WTC11 (cell line): ENCODE measurements around the gene NKAIN2. TPM values are rescaled to one million over a fixed set of nuclear protein-coding genes. Genes with fewer than 3 reads are reported as not detected.

Experiments
- ATAC-seq: fragments of 200-7000 bp; cut with Tn5 transposase; 2 replicates; pipeline ENCODE4 v1.10.0; 2021; ENCODE audit warnings: mild to moderate bottlenecking, moderate library complexity
- CTCF ChIA-PET: fragments of 300-600 bp; sonication (Branson Sonifier 250); formaldehyde crosslinking; loops from one replicate; lab custom pipeline; 2021; ENCODE audit warnings: antibody characterized with exemption; lab: Charles Lee
- POLR2A ChIA-PET: fragments of 350-600 bp; sonication (Branson Sonifier 250); formaldehyde crosslinking; loops from one replicate; lab custom pipeline; 2021; ENCODE audit warnings: antibody characterized with exemption; lab: Charles Lee
- DNase-seq: peaks from one replicate; pipeline ENCODE4 v3.0.0; 2021; ENCODE audit warnings: low spot score
- H3K27ac Mint-ChIP-seq: 2 replicates; pipeline ENCODE4 v1.8.0; 2021; ENCODE audit warnings: mixed read lengths
- H3K27me3 Mint-ChIP-seq: 2 replicates; pipeline ENCODE4 v1.8.0; 2021; ENCODE audit warnings: low read depth, mild to moderate bottlenecking, moderate library complexity, mixed read lengths
- H3K36me3 Mint-ChIP-seq: 2 replicates; pipeline ENCODE4 v1.8.0; 2021; ENCODE audit warnings: mixed read lengths
- H3K4me1 Mint-ChIP-seq: 2 replicates; pipeline ENCODE4 v1.8.0; 2022; ENCODE audit warnings: mixed read lengths
- H3K4me3 Mint-ChIP-seq: 2 replicates; pipeline ENCODE4 v1.8.0; 2021; ENCODE audit warnings: mild to moderate bottlenecking, moderate library complexity, mixed read lengths
- H3K9me3 Mint-ChIP-seq: 2 replicates; pipeline ENCODE4 v1.8.0; 2021; ENCODE audit warnings: mixed read lengths
- ATF1 ChIP-seq: sonication (generic); formaldehyde crosslinking; IDR thresholded peaks from 2 replicates; pipeline ENCODE4 v1.8.1; 2023; ENCODE audit warnings: mild to moderate bottlenecking, moderate library complexity, missing genetic modification reagents
- CBFB ChIP-seq: sonication (generic); formaldehyde crosslinking; IDR thresholded peaks from 2 replicates; pipeline ENCODE4 v1.8.1; 2022; ENCODE audit warnings: mild to moderate bottlenecking, low read depth, missing genetic modification reagents
- FOXJ3 ChIP-seq: sonication (generic); formaldehyde crosslinking; IDR thresholded peaks from 2 replicates; pipeline ENCODE4 v1.9.0; 2021; ENCODE audit warnings: missing genetic modification reagents, mild to moderate bottlenecking, borderline replicate concordance
- KAT7 ChIP-seq: sonication (generic); formaldehyde crosslinking; IDR thresholded peaks from 2 replicates; pipeline ENCODE4 v1.8.1; 2023; ENCODE audit warnings: missing genetic modification reagents, mild to moderate bottlenecking, borderline replicate concordance
- MXD4 ChIP-seq: fragments of 250-450 bp; sonication (Bioruptor Pico); IDR thresholded peaks from 2 replicates; pipeline ENCODE4 v1.8.0; 2021; ENCODE audit warnings: mild to moderate bottlenecking, moderate library complexity, borderline replicate concordance
- MYBL2 ChIP-seq: sonication (generic); formaldehyde crosslinking; IDR thresholded peaks from 2 replicates; pipeline ENCODE4 v1.8.1; 2023; ENCODE audit warnings: mild to moderate bottlenecking, moderate library complexity, missing genetic modification reagents
- NR3C1 ChIP-seq: sonication (generic); formaldehyde crosslinking; conservative IDR thresholded peaks from 2 replicates; pipeline ENCODE4 v1.8.1; 2023; ENCODE audit warnings: low read depth, mild to moderate bottlenecking, missing genetic modification reagents
- SOX15 ChIP-seq: fragments of 250-450 bp; sonication (Bioruptor Pico); IDR thresholded peaks from 2 replicates; pipeline ENCODE4 v1.9.0; 2021; ENCODE audit warnings: mild to moderate bottlenecking
- ZNF232 ChIP-seq: sonication (generic); formaldehyde crosslinking; IDR thresholded peaks from 2 replicates; pipeline ENCODE4 v1.8.0; 2022; ENCODE audit warnings: mild to moderate bottlenecking, missing genetic modification reagents
- ZNF317 ChIP-seq: sonication (generic); formaldehyde crosslinking; IDR thresholded peaks from 2 replicates; pipeline ENCODE4 v1.8.1; 2023; ENCODE audit warnings: low read depth, mild to moderate bottlenecking, moderate library complexity, missing genetic modification reagents, borderline replicate concordance
- ZNF396 ChIP-seq: fragments of 250-450 bp; sonication (Bioruptor Pico); IDR thresholded peaks from 2 replicates; pipeline ENCODE4 v1.8.0; 2021; ENCODE audit warnings: mild to moderate bottlenecking, moderate library complexity, borderline replicate concordance
- ZNF423 ChIP-seq: fragments of 250-450 bp; sonication (Bioruptor Pico); IDR thresholded peaks from 2 replicates; pipeline ENCODE4 v2.1.2; 2022; ENCODE audit warnings: mild to moderate bottlenecking, moderate library complexity
- total RNA-seq: library from RNA; stranded (reverse); gene quantifications from 3 replicates; pipeline ENCODE4 v1.2.3, GENCODE V29; 2021
- TF ChIP-seq, protein P1 (sequence below): sonication (generic); formaldehyde crosslinking; IDR thresholded peaks from 2 replicates; pipeline ENCODE4 v1.8.0; 2022; ENCODE audit warnings: mild to moderate bottlenecking, missing genetic modification reagents
- TF ChIP-seq, protein P2 (sequence below): sonication (generic); formaldehyde crosslinking; IDR thresholded peaks from 2 replicates; pipeline ENCODE4 v1.8.1; 2023; ENCODE audit warnings: mild to moderate bottlenecking, missing genetic modification reagents, moderate library complexity
- TF ChIP-seq, protein P3 (sequence below): sonication (generic); formaldehyde crosslinking; IDR thresholded peaks from 2 replicates; pipeline ENCODE4 v1.8.0; 2022; ENCODE audit warnings: mild to moderate bottlenecking, missing genetic modification reagents
- TF ChIP-seq, protein P4 (sequence below): sonication (generic); formaldehyde crosslinking; IDR thresholded peaks from 2 replicates; pipeline ENCODE4 v1.8.1; 2022; ENCODE audit warnings: low read depth, missing genetic modification reagents, borderline replicate concordance
- TF ChIP-seq, protein P5 (sequence below): sonication (generic); formaldehyde crosslinking; IDR thresholded peaks from 2 replicates; pipeline ENCODE4 v1.8.1; 2023; ENCODE audit warnings: mild to moderate bottlenecking, missing genetic modification reagents

The NKAIN2 gene
- total RNA-seq, 1 experiment from 2014 or later: 0.33 TPM

DNA sequence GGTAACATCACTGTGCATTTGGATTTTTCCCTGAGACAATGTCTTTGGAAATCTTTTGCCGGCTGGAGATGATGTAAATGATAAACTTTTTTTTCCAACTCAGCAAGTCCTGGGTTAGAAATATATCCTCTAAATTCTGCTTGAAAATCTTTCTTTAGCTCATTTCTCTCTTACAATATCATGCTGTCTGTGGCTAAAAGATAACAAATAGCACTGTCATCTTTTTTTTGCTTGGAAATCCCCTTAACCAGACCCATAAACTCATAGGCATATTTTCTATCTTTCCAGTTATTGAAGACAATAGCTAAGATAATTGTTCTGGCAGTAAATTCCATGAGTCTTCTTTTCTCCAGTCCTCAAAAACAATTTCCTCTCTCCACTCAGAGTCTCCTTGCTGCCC lies 481.5 kb downstream of the NKAIN2 start:
- ChIA-PET CTCF (no interaction called here), POLR2A (interaction anchor here (0.5 kb wide), 1 partner anchor 66 kb away, joined by 4 read pairs; no protein-coding TSS in a partner anchor)
- TF ChIP-seq, protein P1, sequence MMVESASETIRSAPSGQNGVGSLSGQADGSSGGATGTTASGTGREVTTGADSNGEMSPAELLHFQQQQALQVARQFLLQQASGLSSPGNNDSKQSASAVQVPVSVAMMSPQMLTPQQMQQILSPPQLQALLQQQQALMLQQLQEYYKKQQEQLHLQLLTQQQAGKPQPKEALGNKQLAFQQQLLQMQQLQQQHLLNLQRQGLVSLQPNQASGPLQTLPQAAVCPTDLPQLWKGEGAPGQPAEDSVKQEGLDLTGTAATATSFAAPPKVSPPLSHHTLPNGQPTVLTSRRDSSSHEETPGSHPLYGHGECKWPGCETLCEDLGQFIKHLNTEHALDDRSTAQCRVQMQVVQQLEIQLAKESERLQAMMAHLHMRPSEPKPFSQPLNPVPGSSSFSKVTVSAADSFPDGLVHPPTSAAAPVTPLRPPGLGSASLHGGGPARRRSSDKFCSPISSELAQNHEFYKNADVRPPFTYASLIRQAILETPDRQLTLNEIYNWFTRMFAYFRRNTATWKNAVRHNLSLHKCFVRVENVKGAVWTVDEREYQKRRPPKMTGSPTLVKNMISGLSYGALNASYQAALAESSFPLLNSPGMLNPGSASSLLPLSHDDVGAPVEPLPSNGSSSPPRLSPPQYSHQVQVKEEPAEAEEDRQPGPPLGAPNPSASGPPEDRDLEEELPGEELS (CRISPR knock-in tag): no peak
- TF ChIP-seq ATF1 (CRISPR knock-in tag) (no peak), SOX15 (CRISPR knock-in tag) (no peak), NR3C1 (CRISPR knock-in tag) (no peak), ZNF317 (CRISPR knock-in tag) (no peak), KAT7 (no peak), CBFB (CRISPR knock-in tag) (no peak), MYBL2 (CRISPR knock-in tag) (no peak)
- TF ChIP-seq, protein P2, sequence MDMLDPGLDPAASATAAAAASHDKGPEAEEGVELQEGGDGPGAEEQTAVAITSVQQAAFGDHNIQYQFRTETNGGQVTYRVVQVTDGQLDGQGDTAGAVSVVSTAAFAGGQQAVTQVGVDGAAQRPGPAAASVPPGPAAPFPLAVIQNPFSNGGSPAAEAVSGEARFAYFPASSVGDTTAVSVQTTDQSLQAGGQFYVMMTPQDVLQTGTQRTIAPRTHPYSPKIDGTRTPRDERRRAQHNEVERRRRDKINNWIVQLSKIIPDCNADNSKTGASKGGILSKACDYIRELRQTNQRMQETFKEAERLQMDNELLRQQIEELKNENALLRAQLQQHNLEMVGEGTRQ (CRISPR knock-in tag): no peak
- no peaks in the 10 kb centered on the region for H3K27me3 Mint-ChIP-seq
- peaks cover 11% of the 10 kb centered on the region for H3K9me3 Mint-ChIP-seq
- H3K4me1 Mint-ChIP-seq: 0 out of 2 replicates have a peak, but pooled peaks cover 3% of the 10 kb centered on the region
- ATAC-seq (no peak), DNase-seq (no peak)
- H3K36me3 Mint-ChIP-seq: no peaks in the 10 kb centered on the region; the same call in 1 of the 2 replicates
- no peak overlapping the region for H3K27ac Mint-ChIP-seq
- no peak overlapping the region for H3K4me3 Mint-ChIP-seq

DNA sequence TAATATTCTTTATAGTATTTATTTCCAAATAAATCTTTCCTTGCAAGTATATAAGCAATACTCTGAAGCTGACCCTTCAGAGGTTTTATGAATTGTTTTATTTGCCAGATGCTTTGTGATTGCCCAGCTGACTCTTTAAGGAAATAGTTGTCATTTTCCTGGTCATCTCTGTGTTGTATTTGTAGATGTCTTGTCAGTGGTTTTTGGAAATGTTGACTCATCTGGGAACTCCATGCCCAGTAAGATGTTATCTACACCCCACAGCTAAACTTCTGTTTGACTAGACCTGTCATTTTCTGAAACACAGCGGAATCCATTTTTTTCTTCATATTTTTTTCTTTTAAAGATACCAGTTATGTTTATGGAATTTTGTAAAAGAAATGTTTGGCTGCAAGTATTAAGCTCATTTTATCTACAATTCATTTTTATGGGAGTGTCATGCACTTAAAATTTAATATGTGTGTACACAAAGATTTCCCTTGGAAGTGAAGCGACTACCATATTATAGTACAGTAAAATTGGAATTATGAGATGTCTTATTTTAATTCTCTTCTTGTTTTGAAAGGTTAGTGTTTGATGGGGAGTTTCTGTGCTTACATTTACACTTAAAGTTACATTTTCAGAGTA lies 491.0 kb downstream of the NKAIN2 start:
- POLR2A ChIA-PET: no interaction called here
- ATAC-seq: no peak

More for the DNA sequence above, 491.0 kb downstream of the NKAIN2 start:
- CTCF ChIA-PET: no interaction called here
- TF ChIP-seq, protein P3, sequence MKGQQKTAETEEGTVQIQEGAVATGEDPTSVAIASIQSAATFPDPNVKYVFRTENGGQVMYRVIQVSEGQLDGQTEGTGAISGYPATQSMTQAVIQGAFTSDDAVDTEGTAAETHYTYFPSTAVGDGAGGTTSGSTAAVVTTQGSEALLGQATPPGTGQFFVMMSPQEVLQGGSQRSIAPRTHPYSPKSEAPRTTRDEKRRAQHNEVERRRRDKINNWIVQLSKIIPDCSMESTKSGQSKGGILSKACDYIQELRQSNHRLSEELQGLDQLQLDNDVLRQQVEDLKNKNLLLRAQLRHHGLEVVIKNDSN: no peak
- TF ChIP-seq ZNF423 (CRISPR knock-in tag): no peak
- TF ChIP-seq MXD4: no peak
- TF ChIP-seq, protein P4, sequence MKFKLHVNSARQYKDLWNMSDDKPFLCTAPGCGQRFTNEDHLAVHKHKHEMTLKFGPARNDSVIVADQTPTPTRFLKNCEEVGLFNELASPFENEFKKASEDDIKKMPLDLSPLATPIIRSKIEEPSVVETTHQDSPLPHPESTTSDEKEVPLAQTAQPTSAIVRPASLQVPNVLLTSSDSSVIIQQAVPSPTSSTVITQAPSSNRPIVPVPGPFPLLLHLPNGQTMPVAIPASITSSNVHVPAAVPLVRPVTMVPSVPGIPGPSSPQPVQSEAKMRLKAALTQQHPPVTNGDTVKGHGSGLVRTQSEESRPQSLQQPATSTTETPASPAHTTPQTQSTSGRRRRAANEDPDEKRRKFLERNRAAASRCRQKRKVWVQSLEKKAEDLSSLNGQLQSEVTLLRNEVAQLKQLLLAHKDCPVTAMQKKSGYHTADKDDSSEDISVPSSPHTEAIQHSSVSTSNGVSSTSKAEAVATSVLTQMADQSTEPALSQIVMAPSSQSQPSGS (CRISPR knock-in tag): no peak
- TF ChIP-seq ZNF232 (CRISPR knock-in tag): no peak
- TF ChIP-seq, protein P5, sequence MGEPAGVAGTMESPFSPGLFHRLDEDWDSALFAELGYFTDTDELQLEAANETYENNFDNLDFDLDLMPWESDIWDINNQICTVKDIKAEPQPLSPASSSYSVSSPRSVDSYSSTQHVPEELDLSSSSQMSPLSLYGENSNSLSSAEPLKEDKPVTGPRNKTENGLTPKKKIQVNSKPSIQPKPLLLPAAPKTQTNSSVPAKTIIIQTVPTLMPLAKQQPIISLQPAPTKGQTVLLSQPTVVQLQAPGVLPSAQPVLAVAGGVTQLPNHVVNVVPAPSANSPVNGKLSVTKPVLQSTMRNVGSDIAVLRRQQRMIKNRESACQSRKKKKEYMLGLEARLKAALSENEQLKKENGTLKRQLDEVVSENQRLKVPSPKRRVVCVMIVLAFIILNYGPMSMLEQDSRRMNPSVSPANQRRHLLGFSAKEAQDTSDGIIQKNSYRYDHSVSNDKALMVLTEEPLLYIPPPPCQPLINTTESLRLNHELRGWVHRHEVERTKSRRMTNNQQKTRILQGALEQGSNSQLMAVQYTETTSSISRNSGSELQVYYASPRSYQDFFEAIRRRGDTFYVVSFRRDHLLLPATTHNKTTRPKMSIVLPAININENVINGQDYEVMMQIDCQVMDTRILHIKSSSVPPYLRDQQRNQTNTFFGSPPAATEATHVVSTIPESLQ (CRISPR knock-in tag): no peak
- no peak for TF ChIP-seq ZNF396 (CRISPR knock-in tag)
- no peak for TF ChIP-seq FOXJ3 (CRISPR knock-in tag)
- H3K4me1 Mint-ChIP-seq: no peaks in the 10 kb centered on the region
- H3K9me3 Mint-ChIP-seq: peaks cover 6% of the 10 kb centered on the region
- H3K27me3 Mint-ChIP-seq: no peaks in the 10 kb centered on the region; the same call in 1 of the 2 replicates
- H3K27ac Mint-ChIP-seq: no peak overlapping the region
- H3K36me3 Mint-ChIP-seq: no peaks in the 10 kb centered on the region
- DNase-seq: no peak
- H3K4me3 Mint-ChIP-seq: no peak overlapping the region
